CD4-positive, alpha-beta T cell (primary cell): ENCODE data around the gene P2RY1. TPM values are rescaled to one million over a fixed set of nuclear protein-coding genes. Genes with fewer than 3 reads are reported as not detected.
"Not testable (repeated sequence)": the region's sequence is repeated elsewhere in the genome, so short reads cannot be mapped to it uniquely, and the experiment has no call there.

Source experiments
- ATAC-seq: fragments of 200-7000 bp; cut with Tn5 transposase; one replicate; pipeline ENCODE4 v1.10.0; 2022; ENCODE audit warnings: mild to moderate bottlenecking; ENCODE audit not compliant: poor library complexity
- CTCF ChIA-PET: fragments of 350-600 bp; sonication (Branson Sonifier 250); formaldehyde crosslinking; loops from one replicate; lab custom pipeline; 2021; ENCODE audit warnings: antibody characterized with exemption, inconsistent platforms; lab: Charles Lee
- POLR2A ChIA-PET: fragments of 350-600 bp; sonication (Branson Sonifier 250); formaldehyde crosslinking; loops from one replicate; lab custom pipeline; 2021; ENCODE audit warnings: antibody characterized with exemption, inconsistent platforms; lab: Charles Lee
- DNase-seq, 14 experiments: peaks; one replicate each; pipeline ENCODE4 v3.0.0-alpha.2; 2013 to 2020; ENCODE audit warnings: mixed read lengths in 2 of 14
- H3K27ac ChIP-seq, 2 donors: one replicate each; pipeline versions ENCODE4 v1.5.1 to v1.7.0; 2013; ENCODE audit warnings: low read length in 2 of 2, low read depth in 1 of 2, mild to moderate bottlenecking in 1 of 2
- H3K27me3 ChIP-seq, 2 experiments: 1 replicate in 1 of 2; 2 replicates in 1 of 2; pipeline versions ENCODE4 v1.6.1 to v1.7.0; 2013; ENCODE audit warnings: low read length in 2 of 2, control low read depth in 1 of 2, mild to moderate bottlenecking in 1 of 2, moderate library complexity in 1 of 2; ENCODE audit not compliant: insufficient read depth in 2 of 2, control insufficient read depth in 1 of 2
- H3K36me3 ChIP-seq: one replicate; pipeline ENCODE4 v1.6.1; 2013; ENCODE audit warnings: low read length, control low read depth; ENCODE audit not compliant: insufficient read depth
- H3K4me1 ChIP-seq: one replicate; pipeline ENCODE4 v1.6.1; 2013; ENCODE audit warnings: low read length, control low read depth; ENCODE audit not compliant: insufficient read depth
- H3K4me3 ChIP-seq: one replicate; pipeline ENCODE4 v1.5.1; 2013; ENCODE audit warnings: mild to moderate bottlenecking, low read length, moderate library complexity
- H3K9me3 ChIP-seq, 2 experiments: 1 replicate in 1 of 2; 2 replicates in 1 of 2; pipeline versions ENCODE4 v1.6.1 to v1.7.0; 2013; ENCODE audit warnings: low read length in 2 of 2, mild to moderate bottlenecking in 2 of 2, control low read depth in 1 of 2, moderate library complexity in 1 of 2; ENCODE audit not compliant: control insufficient read depth in 1 of 2, insufficient read depth in 1 of 2
- H3K27ac Mint-ChIP-seq: one replicate; pipeline ENCODE4 v1.8.0; 2020; ENCODE audit warnings: mixed read lengths
- H3K27me3 Mint-ChIP-seq: one replicate; pipeline ENCODE4 v1.8.0; 2021; ENCODE audit warnings: mixed read lengths
- H3K36me3 Mint-ChIP-seq: one replicate; pipeline ENCODE4 v1.8.0; 2021; ENCODE audit warnings: low read depth, mixed read lengths
- H3K4me1 Mint-ChIP-seq: one replicate; pipeline ENCODE4 v1.8.0; 2021; ENCODE audit warnings: low read depth, mixed read lengths
- H3K4me3 Mint-ChIP-seq: one replicate; pipeline ENCODE4 v1.8.0; 2020; ENCODE audit warnings: mild to moderate bottlenecking, mixed read lengths
- H3K9me3 Mint-ChIP-seq: one replicate; pipeline ENCODE4 v1.8.0; 2020; ENCODE audit warnings: mixed read lengths
- CTCF ChIP-seq: fragments of 200-600 bp; IDR thresholded peaks from one replicate; pipeline ENCODE4 v1.8.0; 2022; ENCODE audit warnings: antibody characterized with exemption, mild to moderate bottlenecking
- intact Hi-C, 2 experiments: fragments of 100-400 bp; cut with DNase I in 1 of 2; cut with micrococcal nuclease in 1 of 2; formaldehyde crosslinking; loops; one replicate each; pipeline versions ENCODE4 v1.15.1 to v1.9.0; 2023 to 2025; cut with DNase I, micrococcal nuclease
- total RNA-seq, 174 experiments: library from RNA in 2 of 174; stranded (reverse) in 2 of 174; gene quantifications; one replicate each; pipeline ENCODE4 v1.2.3 and lab custom pipeline; 2021 to 2026

P2RY1 gene
- total RNA-seq, 2 experiments from 2014 or later: 0.11 to 0.17 TPM

- Histone ChIP-seq H3K27me3 (no peaks in the 10 kb centered on the region), H3K27ac (no peak overlapping the region), H3K9me3 (peaks cover 8 to 14% of the 10 kb centered on the region in 2 experiments), H3K36me3 (no peaks in the 10 kb centered on the region), H3K4me3 (no peak overlapping the region), H3K4me1 (no peaks in the 10 kb centered on the region)
- TF ChIP-seq CTCF: no peak
- peaks cover 3% of the 10 kb centered on the region for H3K9me3 Mint-ChIP-seq
- POLR2A ChIA-PET: no interaction called here
- H3K36me3 Mint-ChIP-seq: no peaks in the 10 kb centered on the region
- intact Hi-C loops: no loop called here
- H3K27ac Mint-ChIP-seq: no peak overlapping the region
- CTCF ChIA-PET: no interaction called here
- no peaks in the 10 kb centered on the region for H3K4me1 Mint-ChIP-seq
- no peak overlapping the region for H3K4me3 Mint-ChIP-seq
- peaks cover 8% of the 10 kb centered on the region for H3K27me3 Mint-ChIP-seq
- DNase-seq (no peak), ATAC-seq (no peak)
Observed at GRCh38 chr3:152843955-152844354, 9.0 kb downstream of the P2RY1 start.

- CTCF ChIA-PET, H3K27me3 Mint-ChIP-seq, H3K4me3 ChIP-seq, H3K27me3 ChIP-seq, H3K36me3 ChIP-seq, intact Hi-C loops, H3K27ac ChIP-seq, H3K4me3 Mint-ChIP-seq, DNase-seq, H3K4me1 Mint-ChIP-seq, H3K36me3 Mint-ChIP-seq, ATAC-seq, H3K4me1 ChIP-seq, H3K9me3 Mint-ChIP-seq, POLR2A ChIA-PET, H3K27ac Mint-ChIP-seq: not testable (repeated sequence)
- H3K9me3 ChIP-seq: peaks cover 8 to 15% of the 10 kb centered on the region in 2 experiments
Observed at GRCh38 chr3:152846572-152847202, 11.8 kb downstream of the P2RY1 start.

GRCh38 chr3:152847599-152847998, 12.7 kb downstream of the P2RY1 start:
- H3K4me3 Mint-ChIP-seq, H3K36me3 Mint-ChIP-seq, H3K27me3 ChIP-seq, H3K4me1 ChIP-seq, POLR2A ChIA-PET, ATAC-seq, H3K27ac Mint-ChIP-seq, H3K27ac ChIP-seq, H3K9me3 Mint-ChIP-seq, DNase-seq, H3K4me1 Mint-ChIP-seq, H3K36me3 ChIP-seq, CTCF ChIA-PET, intact Hi-C loops, H3K27me3 Mint-ChIP-seq, H3K4me3 ChIP-seq: not testable (repeated sequence)
- H3K9me3 ChIP-seq: peaks cover 8 to 15% of the 10 kb centered on the region in 2 experiments

- Histone ChIP-seq H3K27me3 (no peaks in the 10 kb centered on the region), H3K9me3 (peaks cover 8 to 15% of the 10 kb centered on the region in 2 experiments), H3K36me3 (no peaks in the 10 kb centered on the region), H3K27ac (no peak overlapping the region), H3K4me3 (no peak overlapping the region), H3K4me1 (no peaks in the 10 kb centered on the region)
- intact Hi-C loops: no loop called here
- ChIA-PET POLR2A (no interaction called here), CTCF (no interaction called here)
- H3K27ac Mint-ChIP-seq: no peak overlapping the region
- no peaks in the 10 kb centered on the region for H3K27me3 Mint-ChIP-seq
- peaks cover 3% of the 10 kb centered on the region for H3K9me3 Mint-ChIP-seq
- no peaks in the 10 kb centered on the region for H3K36me3 Mint-ChIP-seq
- no peak overlapping the region for H3K4me3 Mint-ChIP-seq
- no peak for TF ChIP-seq CTCF
- DNase-seq (no peak), ATAC-seq (no peak)
- no peaks in the 10 kb centered on the region for H3K4me1 Mint-ChIP-seq
Observed at GRCh38 chr3:152849996-152850578, 15.2 kb downstream of the P2RY1 start.
